GM21717 (cell line): ENCODE measurements around the gene TSPY9.
"Not testable (repeated sequence)": the region's sequence is repeated elsewhere in the genome, so short reads cannot be mapped to it uniquely, and the experiment has no call there.

Source experiments
- ATAC-seq: cut with Tn5 transposase; IDR thresholded peaks from one replicate; pipeline ENCODE4 v1.9.1; 2021; ENCODE audit warnings: mild to moderate bottlenecking, moderate library complexity; ENCODE audit not compliant: unreplicated experiment

The TSPY9 gene, protein sequence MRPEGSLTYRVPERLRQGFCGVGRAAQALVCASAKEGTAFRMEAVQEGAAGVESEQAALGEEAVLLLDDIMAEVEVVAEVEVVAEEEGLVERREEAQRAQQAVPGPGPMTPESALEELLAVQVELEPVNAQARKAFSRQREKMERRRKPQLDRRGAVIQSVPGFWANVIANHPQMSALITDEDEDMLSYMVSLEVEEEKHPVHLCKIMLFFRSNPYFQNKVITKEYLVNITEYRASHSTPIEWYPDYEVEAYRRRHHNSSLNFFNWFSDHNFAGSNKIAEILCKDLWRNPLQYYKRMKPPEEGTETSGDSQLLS

GRCh38 chrY:9486967-9487366 is at the start of gene TSPY9:
TSS of gene TSPY9 (plus strand) at chrY:9487267. CDS start at chrY:9487313, 46 bp downstream.
- ATAC-seq = not testable (repeated sequence)

DNA sequence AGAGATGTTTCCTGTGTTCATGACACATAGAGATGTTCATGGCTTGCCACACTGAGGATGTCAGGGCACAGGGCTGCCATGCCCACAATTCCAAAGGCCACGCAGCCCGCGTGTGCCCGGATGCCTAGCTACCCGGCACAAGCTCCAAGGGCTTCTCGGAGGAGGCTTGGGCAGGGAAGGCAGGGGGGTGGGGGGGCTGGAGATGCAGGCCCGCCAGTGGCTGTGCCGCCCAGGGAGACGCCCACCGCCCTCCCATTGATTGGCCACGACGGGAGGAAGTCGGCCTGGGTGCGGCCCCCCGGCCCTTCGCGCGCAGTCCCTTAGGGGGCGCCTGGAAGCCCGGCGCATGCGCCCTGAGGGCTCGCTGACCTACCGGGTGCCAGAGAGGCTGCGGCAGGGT is 20.4 kb upstream of the TSPY9 start, which contains the start of gene TSPY1:
TSPY1 (plus strand) TSS at position 301 of the 400 bp plus-strand sequence; CDS start at position 347, 46 bp downstream.
- not testable (repeated sequence) for ATAC-seq

- ATAC-seq = not testable (repeated sequence)
Observed at GRCh38 chrY:9504396-9504795, 17.3 kb downstream of the TSPY9 start.

- ATAC-seq = not testable (repeated sequence)
Observed at GRCh38 chrY:9516287-9516686, 29.2 kb downstream of the TSPY9 start.

DNA sequence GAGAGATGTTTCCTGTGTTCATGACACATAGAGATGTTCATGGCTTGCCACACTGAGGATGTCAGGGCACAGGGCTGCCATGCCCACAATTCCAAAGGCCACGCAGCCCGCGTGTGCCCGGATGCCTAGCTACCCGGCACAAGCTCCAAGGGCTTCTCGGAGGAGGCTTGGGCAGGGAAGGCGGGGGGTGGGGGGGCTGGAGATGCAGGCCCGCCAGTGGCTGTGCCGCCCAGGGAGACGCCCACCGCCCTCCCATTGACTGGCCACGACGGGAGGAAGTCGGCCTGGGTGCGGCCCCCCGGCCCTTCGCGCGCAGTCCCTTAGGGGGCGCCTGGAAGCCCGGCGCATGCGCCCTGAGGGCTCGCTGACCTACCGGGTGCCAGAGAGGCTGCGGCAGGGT is 40.5 kb downstream of the TSPY9 start, which contains the start of gene TSPY10:
TSPY10 (plus strand) TSS at position 301 of the 400 bp plus-strand sequence; CDS start at position 347, 46 bp downstream.
- ATAC-seq = not testable (repeated sequence)
